ENCODE results near the gene ZCWPW2. TPM values are rescaled to one million over a fixed set of nuclear protein-coding genes. Genes with fewer than 3 reads are reported as not detected.

ZCWPW2 gene
- total and polyA plus RNA-seq, 9 of the 15 experiments (the other 6 are each of a cell fraction or from before 2014, with no cell fraction given): 0.10 to 0.77 (median 0.44) TPM

DNA sequence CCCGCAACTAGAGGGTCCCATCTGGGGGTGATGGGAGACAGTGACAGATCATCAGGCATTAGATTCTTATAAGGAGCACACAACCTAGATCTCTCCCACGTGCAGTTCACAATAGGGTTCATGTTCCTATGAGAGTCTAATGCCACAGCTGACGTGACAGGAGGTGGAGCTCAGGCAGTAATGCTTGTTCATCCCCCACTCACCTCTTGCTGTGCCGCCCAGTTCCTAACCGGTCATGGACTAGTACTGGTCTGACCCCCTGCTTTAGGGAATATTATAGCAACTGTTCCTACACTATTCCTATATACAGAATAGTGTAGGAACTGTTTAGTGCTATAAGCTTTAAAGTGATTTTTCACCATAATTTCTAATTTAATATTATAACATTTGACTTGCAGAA is 128.2 kb downstream of the ZCWPW2 start:
- in situ Hi-C loops (cut with MboI): no loop called here
- ChIA-PET CTCF (ENCODE audit: low intra/inter-chr PET ratio) (interaction anchor here (1.4 kb wide), 1 partner anchor 1723 kb away, joined by 3 read pairs; no protein-coding TSS in a partner anchor), POLR2A (no interaction called here)
- Histone ChIP-seq H3K27me3 (ENCODE audit: control insufficient read depth in 2 of 2, insufficient read depth in 2 of 2, low read length in 2 of 2) (no peaks in the 10 kb centered on the region), H3K9me1 (ENCODE audit: control insufficient read depth, insufficient read depth, low read length) (no peaks in the 10 kb centered on the region), H3K27ac (ENCODE audit: extremely low read depth, low read depth, low read length) (no peak overlapping the region), H3K9me3 (replicated peaks; ENCODE audit: control insufficient read depth, insufficient read depth, low read depth, low read length) (no peaks in the 10 kb centered on the region), H3K4me2 (ENCODE audit: insufficient read depth, low read length) (no peak overlapping the region), H3K36me3 (ENCODE audit: control insufficient read depth, insufficient read depth, low read length) (no peaks in the 10 kb centered on the region), H2AFZ (ENCODE audit: low read depth, low read length) (no peak overlapping the region), H4K20me1 (replicated peaks; ENCODE audit: control insufficient read depth, insufficient read depth, low read length) (no peaks in the 10 kb centered on the region), H3K9ac (ENCODE audit: insufficient read depth in 1 of 2, low read depth in 2 of 2, low read length in 2 of 2) (no peak overlapping the region), H3K4me3 (no peak overlapping the region), H3K4me1 (replicated peaks in 1 of 2; ENCODE audit: control insufficient read depth in 2 of 2, insufficient read depth in 2 of 2, low read length in 2 of 2) (no peaks in the 10 kb centered on the region), H3K79me2 (ENCODE audit: control insufficient read depth, insufficient read depth, low read length) (no peaks in the 10 kb centered on the region)
- BruUV-seq (replicated peaks): no TSS peak
- DNase-seq (ENCODE audit: extremely low read depth in 1 of 4, low spot score in 3 of 4) (no peak), FAIRE-seq (no peak), ATAC-seq (no peak)
- intact Hi-C loops (cut with micrococcal nuclease): no loop called here
- TF ChIP-seq ZFPM2 (CRISPR knock-in tag; IDR thresholded peaks at IDR 0.05) (no peak), ZBED1 (IDR thresholded peaks at IDR 0.05) (no peak), ZNF699 (CRISPR knock-in tag; IDR thresholded peaks at IDR 0.05; ENCODE audit: insufficient replicate concordance) (no peak), ZSCAN29 (IDR thresholded peaks at IDR 0.05) (no peak), CBFA2T3 (IDR thresholded peaks at IDR 0.05) (no peak), FOXK1 (CRISPR knock-in tag; IDR thresholded peaks at IDR 0.05; ENCODE audit: borderline replicate concordance) (no peak), MEF2A (IDR thresholded peaks at IDR 0.05; ENCODE audit: control insufficient read depth, low read depth, low read length) (no peak), SRSF9 (IDR thresholded peaks at IDR 0.05; ENCODE audit: borderline replicate concordance, low read depth, low read length) (no peak), JUNB (CRISPR knock-in tag; conservative IDR thresholded peaks at IDR 0.05) (no peak), RBM15 (IDR thresholded peaks at IDR 0.05; ENCODE audit: insufficient read depth, low read length) (no peak), KAT2B (IDR thresholded peaks at IDR 0.05; ENCODE audit: low read depth, low read length) (no peak)
- TF ChIP-seq, protein P1, sequence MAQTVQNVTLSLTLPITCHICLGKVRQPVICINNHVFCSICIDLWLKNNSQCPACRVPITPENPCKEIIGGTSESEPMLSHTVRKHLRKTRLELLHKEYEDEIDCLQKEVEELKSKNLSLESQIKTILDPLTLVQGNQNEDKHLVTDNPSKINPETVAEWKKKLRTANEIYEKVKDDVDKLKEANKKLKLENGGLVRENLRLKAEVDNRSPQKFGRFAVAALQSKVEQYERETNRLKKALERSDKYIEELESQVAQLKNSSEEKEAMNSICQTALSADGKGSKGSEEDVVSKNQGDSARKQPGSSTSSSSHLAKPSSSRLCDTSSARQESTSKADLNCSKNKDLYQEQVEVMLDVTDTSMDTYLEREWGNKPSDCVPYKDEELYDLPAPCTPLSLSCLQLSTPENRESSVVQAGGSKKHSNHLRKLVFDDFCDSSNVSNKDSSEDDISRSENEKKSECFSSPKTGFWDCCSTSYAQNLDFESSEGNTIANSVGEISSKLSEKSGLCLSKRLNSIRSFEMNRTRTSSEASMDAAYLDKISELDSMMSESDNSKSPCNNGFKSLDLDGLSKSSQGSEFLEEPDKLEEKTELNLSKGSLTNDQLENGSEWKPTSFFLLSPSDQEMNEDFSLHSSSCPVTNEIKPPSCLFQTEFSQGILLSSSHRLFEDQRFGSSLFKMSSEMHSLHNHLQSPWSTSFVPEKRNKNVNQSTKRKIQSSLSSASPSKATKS (CRISPR knock-in tag; IDR thresholded peaks at IDR 0.05): no peak
- TF ChIP-seq, protein P2, sequence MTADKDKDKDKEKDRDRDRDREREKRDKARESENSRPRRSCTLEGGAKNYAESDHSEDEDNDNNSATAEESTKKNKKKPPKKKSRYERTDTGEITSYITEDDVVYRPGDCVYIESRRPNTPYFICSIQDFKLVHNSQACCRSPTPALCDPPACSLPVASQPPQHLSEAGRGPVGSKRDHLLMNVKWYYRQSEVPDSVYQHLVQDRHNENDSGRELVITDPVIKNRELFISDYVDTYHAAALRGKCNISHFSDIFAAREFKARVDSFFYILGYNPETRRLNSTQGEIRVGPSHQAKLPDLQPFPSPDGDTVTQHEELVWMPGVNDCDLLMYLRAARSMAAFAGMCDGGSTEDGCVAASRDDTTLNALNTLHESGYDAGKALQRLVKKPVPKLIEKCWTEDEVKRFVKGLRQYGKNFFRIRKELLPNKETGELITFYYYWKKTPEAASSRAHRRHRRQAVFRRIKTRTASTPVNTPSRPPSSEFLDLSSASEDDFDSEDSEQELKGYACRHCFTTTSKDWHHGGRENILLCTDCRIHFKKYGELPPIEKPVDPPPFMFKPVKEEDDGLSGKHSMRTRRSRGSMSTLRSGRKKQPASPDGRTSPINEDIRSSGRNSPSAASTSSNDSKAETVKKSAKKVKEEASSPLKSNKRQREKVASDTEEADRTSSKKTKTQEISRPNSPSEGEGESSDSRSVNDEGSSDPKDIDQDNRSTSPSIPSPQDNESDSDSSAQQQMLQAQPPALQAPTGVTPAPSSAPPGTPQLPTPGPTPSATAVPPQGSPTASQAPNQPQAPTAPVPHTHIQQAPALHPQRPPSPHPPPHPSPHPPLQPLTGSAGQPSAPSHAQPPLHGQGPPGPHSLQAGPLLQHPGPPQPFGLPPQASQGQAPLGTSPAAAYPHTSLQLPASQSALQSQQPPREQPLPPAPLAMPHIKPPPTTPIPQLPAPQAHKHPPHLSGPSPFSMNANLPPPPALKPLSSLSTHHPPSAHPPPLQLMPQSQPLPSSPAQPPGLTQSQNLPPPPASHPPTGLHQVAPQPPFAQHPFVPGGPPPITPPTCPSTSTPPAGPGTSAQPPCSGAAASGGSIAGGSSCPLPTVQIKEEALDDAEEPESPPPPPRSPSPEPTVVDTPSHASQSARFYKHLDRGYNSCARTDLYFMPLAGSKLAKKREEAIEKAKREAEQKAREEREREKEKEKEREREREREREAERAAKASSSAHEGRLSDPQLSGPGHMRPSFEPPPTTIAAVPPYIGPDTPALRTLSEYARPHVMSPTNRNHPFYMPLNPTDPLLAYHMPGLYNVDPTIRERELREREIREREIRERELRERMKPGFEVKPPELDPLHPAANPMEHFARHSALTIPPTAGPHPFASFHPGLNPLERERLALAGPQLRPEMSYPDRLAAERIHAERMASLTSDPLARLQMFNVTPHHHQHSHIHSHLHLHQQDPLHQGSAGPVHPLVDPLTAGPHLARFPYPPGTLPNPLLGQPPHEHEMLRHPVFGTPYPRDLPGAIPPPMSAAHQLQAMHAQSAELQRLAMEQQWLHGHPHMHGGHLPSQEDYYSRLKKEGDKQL (CRISPR knock-in tag; IDR thresholded peaks at IDR 0.05; ENCODE audit: borderline replicate concordance): no peak
- TF ChIP-seq, protein P3, sequence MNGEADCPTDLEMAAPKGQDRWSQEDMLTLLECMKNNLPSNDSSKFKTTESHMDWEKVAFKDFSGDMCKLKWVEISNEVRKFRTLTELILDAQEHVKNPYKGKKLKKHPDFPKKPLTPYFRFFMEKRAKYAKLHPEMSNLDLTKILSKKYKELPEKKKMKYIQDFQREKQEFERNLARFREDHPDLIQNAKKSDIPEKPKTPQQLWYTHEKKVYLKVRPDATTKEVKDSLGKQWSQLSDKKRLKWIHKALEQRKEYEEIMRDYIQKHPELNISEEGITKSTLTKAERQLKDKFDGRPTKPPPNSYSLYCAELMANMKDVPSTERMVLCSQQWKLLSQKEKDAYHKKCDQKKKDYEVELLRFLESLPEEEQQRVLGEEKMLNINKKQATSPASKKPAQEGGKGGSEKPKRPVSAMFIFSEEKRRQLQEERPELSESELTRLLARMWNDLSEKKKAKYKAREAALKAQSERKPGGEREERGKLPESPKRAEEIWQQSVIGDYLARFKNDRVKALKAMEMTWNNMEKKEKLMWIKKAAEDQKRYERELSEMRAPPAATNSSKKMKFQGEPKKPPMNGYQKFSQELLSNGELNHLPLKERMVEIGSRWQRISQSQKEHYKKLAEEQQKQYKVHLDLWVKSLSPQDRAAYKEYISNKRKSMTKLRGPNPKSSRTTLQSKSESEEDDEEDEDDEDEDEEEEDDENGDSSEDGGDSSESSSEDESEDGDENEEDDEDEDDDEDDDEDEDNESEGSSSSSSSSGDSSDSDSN (IDR thresholded peaks at IDR 0.05; ENCODE audit: borderline replicate concordance in 1 of 2, low read depth in 2 of 2, low read length in 2 of 2): no peak
- WGBS (ENCODE audit: insufficient coverage, low coverage, missing lambda C conversion rate): 3% methylated on average over 5 of the region's 5 CpGs
